ENCODE results near the gene MCF2L2.

Gene MCF2L2

DNA sequence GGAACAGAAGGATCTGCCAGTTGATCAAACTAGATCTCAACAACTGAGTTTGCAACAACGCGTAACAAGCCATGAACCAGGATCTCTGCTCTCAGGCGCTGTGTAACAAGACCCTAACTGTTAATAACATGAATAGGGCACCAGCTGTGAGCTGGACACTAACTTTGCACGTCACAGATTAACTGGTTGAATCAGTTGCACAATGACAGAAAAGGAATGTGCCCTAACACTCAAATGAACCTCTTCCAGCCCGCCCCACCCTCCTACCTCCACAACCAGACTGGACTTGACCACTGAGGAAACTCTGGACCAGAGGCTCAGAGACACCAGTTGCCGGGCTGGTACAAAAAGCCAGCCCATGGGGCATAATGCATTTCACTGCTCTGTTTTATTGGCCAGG lies 34.3 kb downstream of the MCF2L2 start (continued):
- TF ChIP-seq, protein P1, sequence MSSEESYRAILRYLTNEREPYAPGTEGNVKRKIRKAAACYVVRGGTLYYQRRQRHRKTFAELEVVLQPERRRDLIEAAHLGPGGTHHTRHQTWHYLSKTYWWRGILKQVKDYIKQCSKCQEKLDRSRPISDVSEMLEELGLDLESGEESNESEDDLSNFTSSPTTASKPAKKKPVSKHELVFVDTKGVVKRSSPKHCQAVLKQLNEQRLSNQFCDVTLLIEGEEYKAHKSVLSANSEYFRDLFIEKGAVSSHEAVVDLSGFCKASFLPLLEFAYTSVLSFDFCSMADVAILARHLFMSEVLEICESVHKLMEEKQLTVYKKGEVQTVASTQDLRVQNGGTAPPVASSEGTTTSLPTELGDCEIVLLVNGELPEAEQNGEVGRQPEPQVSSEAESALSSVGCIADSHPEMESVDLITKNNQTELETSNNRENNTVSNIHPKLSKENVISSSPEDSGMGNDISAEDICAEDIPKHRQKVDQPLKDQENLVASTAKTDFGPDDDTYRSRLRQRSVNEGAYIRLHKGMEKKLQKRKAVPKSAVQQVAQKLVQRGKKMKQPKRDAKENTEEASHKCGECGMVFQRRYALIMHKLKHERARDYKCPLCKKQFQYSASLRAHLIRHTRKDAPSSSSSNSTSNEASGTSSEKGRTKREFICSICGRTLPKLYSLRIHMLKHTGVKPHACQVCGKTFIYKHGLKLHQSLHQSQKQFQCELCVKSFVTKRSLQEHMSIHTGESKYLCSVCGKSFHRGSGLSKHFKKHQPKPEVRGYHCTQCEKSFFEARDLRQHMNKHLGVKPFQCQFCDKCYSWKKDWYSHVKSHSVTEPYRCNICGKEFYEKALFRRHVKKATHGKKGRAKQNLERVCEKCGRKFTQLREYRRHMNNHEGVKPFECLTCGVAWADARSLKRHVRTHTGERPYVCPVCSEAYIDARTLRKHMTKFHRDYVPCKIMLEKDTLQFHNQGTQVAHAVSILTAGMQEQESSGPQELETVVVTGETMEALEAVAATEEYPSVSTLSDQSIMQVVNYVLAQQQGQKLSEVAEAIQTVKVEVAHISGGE (tag by site-specific recombination; conservative IDR thresholded peaks at IDR 0.05; ENCODE audit: low read depth) = no peak

DNA sequence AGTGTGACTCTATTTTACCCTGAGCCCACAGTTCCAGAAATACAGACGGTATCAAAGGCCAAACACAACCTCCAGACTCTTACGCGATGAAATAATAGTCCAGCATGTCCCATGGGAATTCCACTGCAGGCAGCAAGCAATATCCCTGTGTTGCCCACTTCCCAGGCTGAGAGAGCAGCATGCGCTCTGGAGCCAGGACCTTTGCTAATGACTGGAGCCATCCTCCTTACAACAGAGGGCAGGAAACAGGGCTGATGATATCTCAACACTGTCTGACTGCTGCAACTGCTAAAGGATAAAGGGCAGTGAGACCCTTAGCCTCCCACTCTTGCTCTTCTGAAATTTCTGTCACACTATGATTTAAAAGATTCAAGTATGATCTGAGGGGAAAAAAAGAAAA lies 34.8 kb downstream of the MCF2L2 start:
- no peaks in the 10 kb centered on the region for H3K36me3 ChIP-seq (ENCODE audit: control insufficient read depth in 2 of 2, insufficient read depth in 1 of 2, low read length in 2 of 2)
- no peak for TF ChIP-seq ZNF521 (tag by site-specific recombination; IDR thresholded peaks at IDR 0.05)
- TF ChIP-seq, protein P2, sequence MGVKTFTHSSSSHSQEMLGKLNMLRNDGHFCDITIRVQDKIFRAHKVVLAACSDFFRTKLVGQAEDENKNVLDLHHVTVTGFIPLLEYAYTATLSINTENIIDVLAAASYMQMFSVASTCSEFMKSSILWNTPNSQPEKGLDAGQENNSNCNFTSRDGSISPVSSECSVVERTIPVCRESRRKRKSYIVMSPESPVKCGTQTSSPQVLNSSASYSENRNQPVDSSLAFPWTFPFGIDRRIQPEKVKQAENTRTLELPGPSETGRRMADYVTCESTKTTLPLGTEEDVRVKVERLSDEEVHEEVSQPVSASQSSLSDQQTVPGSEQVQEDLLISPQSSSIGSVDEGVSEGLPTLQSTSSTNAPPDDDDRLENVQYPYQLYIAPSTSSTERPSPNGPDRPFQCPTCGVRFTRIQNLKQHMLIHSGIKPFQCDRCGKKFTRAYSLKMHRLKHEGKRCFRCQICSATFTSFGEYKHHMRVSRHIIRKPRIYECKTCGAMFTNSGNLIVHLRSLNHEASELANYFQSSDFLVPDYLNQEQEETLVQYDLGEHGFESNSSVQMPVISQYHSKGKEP (tag by site-specific recombination; IDR thresholded peaks at IDR 0.05) = no peak
- TF ChIP-seq ZSCAN23 (tag by site-specific recombination; IDR thresholded peaks at IDR 0.05) = no peak
- H3K9me3 ChIP-seq (ENCODE audit: control insufficient read depth, insufficient read depth, low read depth, low read length) = no peaks in the 10 kb centered on the region
- H3K27ac ChIP-seq (ENCODE audit: extremely low read depth, low read depth, low read length) = no peak overlapping the region
- no peaks in the 10 kb centered on the region for H3K4me1 ChIP-seq (ENCODE audit: control insufficient read depth, insufficient read depth, low read length)
- ChIA-PET CTCF (no interaction called here), POLR2A (no interaction called here)
- H3K4me3 ChIP-seq (ENCODE audit: low read depth, low read length) = no peak overlapping the region

DNA sequence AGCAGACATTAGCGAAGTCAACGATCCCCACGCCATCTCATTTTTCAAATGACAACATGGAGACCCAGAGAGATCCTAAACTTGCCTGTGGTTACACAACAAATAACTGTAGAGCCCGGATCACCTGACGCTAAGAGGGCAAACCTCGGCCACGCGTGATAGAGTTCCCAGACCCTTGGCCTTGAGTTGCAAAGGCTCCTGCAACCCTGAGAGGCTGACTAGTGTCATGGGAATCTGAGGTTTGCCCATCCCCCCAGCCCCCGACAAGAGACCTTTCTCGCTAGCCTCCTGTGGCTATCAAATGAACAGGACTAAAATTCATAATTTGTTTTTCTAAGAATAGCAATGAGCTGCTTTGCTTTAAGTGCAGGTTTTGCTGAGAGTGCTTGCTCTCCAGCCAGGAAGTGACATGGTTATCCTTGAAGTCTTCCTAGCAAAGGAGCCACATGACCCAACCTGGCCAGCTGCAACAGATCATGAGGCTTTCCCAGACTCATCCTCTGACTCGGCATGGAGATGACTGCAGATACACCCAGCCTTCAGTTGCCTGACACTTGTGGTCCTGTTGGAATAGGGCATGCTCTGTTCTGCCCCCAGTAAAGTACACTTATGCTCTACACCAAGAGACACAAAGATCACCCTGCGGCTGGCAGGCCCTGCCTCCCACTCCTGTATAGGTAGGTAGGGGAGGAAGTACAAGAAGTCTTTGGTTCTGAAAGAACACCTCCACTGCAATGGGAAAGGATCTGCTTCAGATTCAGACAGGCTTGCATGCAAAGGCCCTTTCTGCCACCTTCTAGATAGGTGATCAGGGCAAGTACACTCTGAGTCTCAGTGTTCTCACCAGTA lies 36.0 kb downstream of the MCF2L2 start:
- TF ChIP-seq ZIC2 (tag by site-specific recombination; IDR thresholded peaks at IDR 0.05) (no peak), OSR2 (tag by site-specific recombination; IDR thresholded peaks at IDR 0.05) (no peak), ZNF585B (tag by site-specific recombination; IDR thresholded peaks at IDR 0.05) (no peak), ZNF600 (tag by site-specific recombination; IDR thresholded peaks at IDR 0.05) (no peak), ZNF624 (tag by site-specific recombination; IDR thresholded peaks at IDR 0.05) (no peak), ZNF335 (tag by site-specific recombination; conservative IDR thresholded peaks at IDR 0.05) (no peak), ZNF596 (tag by site-specific recombination; IDR thresholded peaks at IDR 0.05) (no peak), ZEB2 (tag by site-specific recombination; IDR thresholded peaks at IDR 0.05) (no peak), MZF1 (tag by site-specific recombination; IDR thresholded peaks at IDR 0.05; ENCODE audit: borderline replicate concordance) (no peak), KLF16 (tag by site-specific recombination; IDR thresholded peaks at IDR 0.05) (no peak)
- Histone ChIP-seq H3K36me3 (ENCODE audit: control insufficient read depth in 2 of 2, insufficient read depth in 1 of 2, low read length in 2 of 2) (no peaks in the 10 kb centered on the region), H3K9me3 (ENCODE audit: control insufficient read depth, insufficient read depth, low read depth, low read length) (no peaks in the 10 kb centered on the region), H3K4me1 (ENCODE audit: control insufficient read depth, insufficient read depth, low read length) (no peaks in the 10 kb centered on the region), H3K4me3 (ENCODE audit: low read depth, low read length) (no peak overlapping the region), H3K27ac (ENCODE audit: extremely low read depth, low read depth, low read length) (no peak overlapping the region)
- POLR2A ChIA-PET = no interaction called here
- CTCF ChIA-PET = interaction anchor here (1.5 kb wide), 1 partner anchor 207 kb away, joined by 12 read pairs; no protein-coding TSS in a partner anchor

DNA sequence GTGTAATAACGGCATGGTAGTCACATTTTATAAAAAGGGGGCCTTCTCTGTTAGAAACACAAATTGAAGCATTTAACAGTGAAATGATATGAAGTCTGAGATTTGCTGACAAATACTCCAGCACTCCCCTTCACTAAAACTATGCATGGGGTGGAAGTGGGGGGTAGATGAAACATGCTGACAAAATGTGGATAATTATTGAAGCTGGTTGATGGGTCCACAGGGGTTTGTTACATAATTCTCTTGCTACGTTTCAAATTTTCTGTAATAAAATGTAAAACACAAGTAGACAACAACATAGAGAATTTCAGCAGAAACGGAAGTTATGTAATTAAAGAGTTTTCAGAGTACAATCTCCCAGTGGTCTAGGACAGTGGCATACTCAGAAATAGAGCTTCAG lies 37.0 kb downstream of the MCF2L2 start:
- Histone ChIP-seq H3K27ac (ENCODE audit: extremely low read depth, low read depth, low read length) (no peak overlapping the region), H3K4me3 (ENCODE audit: low read depth, low read length) (no peak overlapping the region), H3K4me1 (ENCODE audit: control insufficient read depth, insufficient read depth, low read length) (no peaks in the 10 kb centered on the region), H3K9me3 (ENCODE audit: control insufficient read depth, insufficient read depth, low read depth, low read length) (no peaks in the 10 kb centered on the region), H3K36me3 (ENCODE audit: control insufficient read depth in 2 of 2, insufficient read depth in 1 of 2, low read length in 2 of 2) (no peaks in the 10 kb centered on the region)
- POLR2A ChIA-PET = no interaction called here
- CTCF ChIA-PET = interaction anchor here (1.5 kb wide), 1 partner anchor 206 kb away, joined by 12 read pairs; no protein-coding TSS in a partner anchor
- TF ChIP-seq, protein P3, sequence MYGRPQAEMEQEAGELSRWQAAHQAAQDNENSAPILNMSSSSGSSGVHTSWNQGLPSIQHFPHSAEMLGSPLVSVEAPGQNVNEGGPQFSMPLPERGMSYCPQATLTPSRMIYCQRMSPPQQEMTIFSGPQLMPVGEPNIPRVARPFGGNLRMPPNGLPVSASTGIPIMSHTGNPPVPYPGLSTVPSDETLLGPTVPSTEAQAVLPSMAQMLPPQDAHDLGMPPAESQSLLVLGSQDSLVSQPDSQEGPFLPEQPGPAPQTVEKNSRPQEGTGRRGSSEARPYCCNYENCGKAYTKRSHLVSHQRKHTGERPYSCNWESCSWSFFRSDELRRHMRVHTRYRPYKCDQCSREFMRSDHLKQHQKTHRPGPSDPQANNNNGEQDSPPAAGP (tag by site-specific recombination; IDR thresholded peaks at IDR 0.05) = no peak
- TF ChIP-seq GLIS1 (tag by site-specific recombination; IDR thresholded peaks at IDR 0.05) = peak; percentile 75
